IMR-90 (cell line): ENCODE measurements around the gene ARAP1. TPM values are rescaled to one million over a fixed set of nuclear protein-coding genes. Genes with fewer than 3 reads are reported as not detected.

Experiments
- ATAC-seq: fragments of 200-7000 bp; cut with Tn5 transposase; 2 replicates; pipeline ENCODE4 v1.9.1; 2020; ENCODE audit warnings: low read depth, mild to moderate bottlenecking, moderate library complexity
- BruUV-seq: library from RNA; stranded (reverse); fragments of 400-500 nt; replicated peaks from 2 replicates; lab custom pipeline; 2021; lab: Mats Ljungman, UMichigan
- CTCF ChIA-PET: fragments of 300-600 bp; formaldehyde crosslinking; extraction: SDS; loops from one replicate; lab custom pipeline; 2021; ENCODE audit warnings: antibody characterized with exemption; lab: Yijun Ruan, JAX
- POLR2A ChIA-PET: fragments of 300-600 bp; sonication (Branson Sonifier 250); formaldehyde crosslinking; loops from one replicate; lab custom pipeline; 2022; ENCODE audit warnings: antibody characterized with exemption; ENCODE audit not compliant: unreplicated experiment; lab: Charles Lee
- DNase-seq: peaks from one replicate; pipeline ENCODE4 v3.0.0; 2013
- H2AFZ ChIP-seq: replicated peaks from 2 replicates; pipeline ENCODE3; 2013; ENCODE audit warnings: low read length, mild to moderate bottlenecking; ENCODE audit not compliant: poor library complexity
- H2AK5ac ChIP-seq: 2 replicates; pipeline ENCODE4 v1.6.1; 2013; ENCODE audit warnings: low read depth, low read length, inconsistent platforms
- H2AK9ac ChIP-seq: replicated peaks from 2 replicates; pipeline ENCODE3; 2013; ENCODE audit warnings: mild to moderate bottlenecking, low read depth, low read length, moderate library complexity; ENCODE audit not compliant: poor library complexity
- H2BK120ac ChIP-seq: 2 replicates; pipeline ENCODE4 v1.6.1; 2013; ENCODE audit warnings: low read depth, low read length, inconsistent platforms
- H2BK15ac ChIP-seq: 3 replicates; pipeline ENCODE4 v1.6.1; 2013; ENCODE audit warnings: low read depth, low read length, inconsistent platforms
- H2BK20ac ChIP-seq: 2 replicates; pipeline ENCODE4 v1.6.1; 2013; ENCODE audit warnings: low read depth, mild to moderate bottlenecking, inconsistent platforms, low read length, moderate library complexity
- H2BK5ac ChIP-seq: 2 replicates; pipeline ENCODE4 v1.6.1; 2013; ENCODE audit warnings: mild to moderate bottlenecking, low read depth, low read length, inconsistent platforms; ENCODE audit not compliant: poor library complexity, severe bottlenecking
- H3K14ac ChIP-seq: replicated peaks from 2 replicates; pipeline ENCODE4 v1.6.1; 2013; ENCODE audit warnings: low read depth, low read length, inconsistent platforms
- H3K18ac ChIP-seq: 2 replicates; pipeline ENCODE4 v1.6.1; 2013; ENCODE audit warnings: low read depth, low read length, control low read depth
- H3K23ac ChIP-seq: 2 replicates; pipeline ENCODE4 v1.6.1; 2013; ENCODE audit warnings: low read depth, low read length, inconsistent platforms
- H3K27ac ChIP-seq: 2 replicates; pipeline ENCODE4 v1.5.1; 2013; ENCODE audit warnings: mild to moderate bottlenecking, control low read depth, low read length; ENCODE audit not compliant: insufficient read depth
- H3K27me3 ChIP-seq: 2 replicates; pipeline ENCODE4 v1.6.1; 2013; ENCODE audit warnings: low read length; ENCODE audit not compliant: control insufficient read depth, insufficient read depth
- H3K36me3 ChIP-seq: 2 replicates; pipeline ENCODE4 v1.6.1; 2013; ENCODE audit warnings: low read length, mixed read lengths; ENCODE audit not compliant: control insufficient read depth, insufficient read depth
- H3K4ac ChIP-seq: 2 replicates; pipeline ENCODE4 v1.6.1; 2013; ENCODE audit warnings: low read depth, low read length, inconsistent platforms
- H3K4me1 ChIP-seq: 2 replicates; pipeline ENCODE4 v1.6.1; 2013; ENCODE audit warnings: low read length, mixed read lengths; ENCODE audit not compliant: control insufficient read depth, insufficient read depth
- H3K4me2 ChIP-seq: 2 replicates; pipeline ENCODE4 v1.6.1; 2013; ENCODE audit warnings: low read depth, mild to moderate bottlenecking, control low read depth, low read length, moderate library complexity
- H3K4me3 ChIP-seq: 2 replicates; pipeline ENCODE4 v1.5.1; 2013; ENCODE audit warnings: low read depth, mild to moderate bottlenecking, control low read depth, low read length, moderate library complexity; ENCODE audit not compliant: insufficient read depth
- H3K56ac ChIP-seq: 2 replicates; pipeline ENCODE4 v1.6.1; 2013; ENCODE audit warnings: low read length, inconsistent platforms; ENCODE audit not compliant: insufficient read depth; ENCODE audit errors: extremely low read depth
- H3K79me1 ChIP-seq, 2 experiments: 2 replicates each; pipeline ENCODE4 v1.6.1; 2013; ENCODE audit warnings: low read length in 2 of 2, inconsistent platforms in 1 of 2, low read depth in 1 of 2
- H3K9ac ChIP-seq: 2 replicates; pipeline ENCODE4 v1.6.1; 2013; ENCODE audit warnings: low read depth, low read length, control low read depth
- H3K9me1 ChIP-seq: 2 replicates; pipeline ENCODE4 v1.6.1; 2013; ENCODE audit warnings: low read length, inconsistent platforms; ENCODE audit not compliant: insufficient read depth
- H3K9me3 ChIP-seq: 2 replicates; pipeline ENCODE4 v1.6.1; 2013; ENCODE audit warnings: low read length; ENCODE audit not compliant: control insufficient read depth, insufficient read depth
- H4K20me1 ChIP-seq: 2 replicates; pipeline ENCODE4 v1.6.1; 2013; ENCODE audit warnings: low read length, inconsistent platforms; ENCODE audit not compliant: insufficient read depth
- H4K5ac ChIP-seq: 2 replicates; pipeline ENCODE4 v1.6.1; 2013; ENCODE audit warnings: mild to moderate bottlenecking, low read depth, low read length, control low read depth
- H4K8ac ChIP-seq, 2 experiments: 2 replicates each; pipeline ENCODE4 v1.6.1; 2013; ENCODE audit warnings: low read depth in 2 of 2, low read length in 2 of 2, control low read depth in 1 of 2, inconsistent platforms in 1 of 2
- H4K91ac ChIP-seq: 2 replicates; pipeline ENCODE4 v1.6.1; 2013; ENCODE audit warnings: low read depth, low read length, inconsistent platforms; ENCODE audit not compliant: insufficient read depth
- FOS ChIP-seq: fragments of 150-350 bp; IDR thresholded peaks from 2 replicates; pipeline ENCODE4 v1.6.1; 2016; ENCODE audit warnings: low read depth, low read length
- RCOR1 ChIP-seq: IDR thresholded peaks from 2 replicates; pipeline ENCODE4 v1.6.1; 2012; ENCODE audit warnings: mild to moderate bottlenecking, low read length, improper control_type of control experiment; ENCODE audit not compliant: insufficient replicate concordance
- RFX5 ChIP-seq: IDR thresholded peaks from 2 replicates; pipeline ENCODE4 v1.8.0; 2012; ENCODE audit warnings: low read depth, mild to moderate bottlenecking, low read length, moderate library complexity
- WGBS, 2 experiments: methylation state at CpG; one replicate each; pipeline versions ENCODE4 v1.1.5 to v1.1.7; 2013; ENCODE audit warnings: missing lambda C conversion rate in 2 of 2; ENCODE audit not compliant: insufficient read length in 1 of 2; ENCODE audit errors: extremely low coverage in 2 of 2; 5-methylcytosine and 5-hydroxymethylcytosine counted together
- dilution Hi-C: fragments of 300-500 bp; cut with HindIII; formaldehyde crosslinking; loops from one replicate; pipeline ENCODE4 v1.14.3; 2018; ENCODE audit warnings: low sequenced_read_pairs; ENCODE audit not compliant: unreplicated experiment
- in situ Hi-C: fragments of 300-500 bp; cut with MboI; formaldehyde crosslinking; loops from 3 replicates; pipeline ENCODE4 v1.14.3; 2019; ENCODE audit warnings: low sequenced_read_pairs, inconsistent platforms, mixed read lengths
- intact Hi-C: fragments of 100-400 bp; cut with micrococcal nuclease; formaldehyde crosslinking; loops from 2 replicates; pipeline ENCODE4 v1.10.0; 2022
- polyA plus RNA-seq, 3 experiments: library from polyadenylated mRNA; depleted of rRNA; stranded (reverse); fragments of >200 nt; gene quantifications; 2 replicates each; pipeline ENCODE4 v1.2.3, GENCODE V29; 2012; ENCODE audit warnings: low replicate concordance in 1 of 3
- total RNA-seq: library from RNA; depleted of rRNA; stranded (reverse); fragments of >200 nt; gene quantifications from 2 replicates; pipeline ENCODE4 v1.2.3, GENCODE V29; 2012
- TF ChIP-seq, protein P1 (sequence below): conservative IDR thresholded peaks from 2 replicates; pipeline ENCODE4 v1.5.1; 2012; ENCODE audit warnings: mild to moderate bottlenecking, low read depth, low read length, improper control_type of control experiment

Gene ARAP1
- total and polyA plus RNA-seq, 2 of the 4 experiments (the other 2 are of a cell fraction): 37.6 to 63.1 TPM

DNA sequence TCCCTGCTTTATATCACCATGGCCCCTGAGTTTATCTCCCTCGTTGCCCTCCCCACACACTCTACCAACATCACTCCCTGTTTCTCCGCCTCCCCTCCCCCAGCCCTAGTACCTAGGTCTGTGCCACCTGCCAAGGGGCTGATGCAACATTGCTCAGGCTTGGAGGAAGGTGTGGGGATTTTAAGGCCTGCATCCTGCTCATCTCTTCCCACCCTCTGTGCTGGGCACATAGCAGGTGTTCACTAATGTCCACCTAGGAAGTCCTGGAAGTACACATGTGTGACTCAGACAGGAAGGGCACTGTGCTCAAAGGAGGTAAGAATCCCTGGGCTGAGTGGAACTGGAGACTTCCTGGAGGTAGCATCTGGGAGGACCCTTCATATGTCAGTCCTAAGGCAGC lies 115.0 kb downstream of the ARAP1 start:
- Histone ChIP-seq H3K4me1 (0 out of 2 replicates have a peak, but pooled peaks cover 2% of the 10 kb centered on the region), H4K5ac (no peak overlapping the region), H4K8ac (no peak overlapping the region), H3K56ac (no peak overlapping the region), H3K23ac (no peak overlapping the region), H4K20me1 (no peaks in the 10 kb centered on the region), H3K9me1 (no peaks in the 10 kb centered on the region), H3K79me1 (no peaks in the 10 kb centered on the region), H3K36me3 (no peaks in the 10 kb centered on the region), H2AK5ac (no peak overlapping the region), H2BK20ac (no peak overlapping the region), H3K4me3 (no peak overlapping the region), H2BK15ac (no peak overlapping the region), H3K9me3 (peaks cover 5% of the 10 kb centered on the region; the same call in 1 of the 2 replicates), H2AK9ac (no peak overlapping the region), H2BK120ac (no peak overlapping the region), H3K27me3 (peaks cover 94% of the 10 kb centered on the region), H2BK5ac (no peak overlapping the region), H3K18ac (no peak overlapping the region), H3K4ac (no peak overlapping the region), H3K14ac (no peak overlapping the region), H3K9ac (no peak overlapping the region), H2AFZ (no peak overlapping the region), H4K91ac (no peak overlapping the region), H3K27ac (no peak overlapping the region), H3K4me2 (no peak overlapping the region)
- intact Hi-C loops: no loop called here
- DNase-seq (no peak), ATAC-seq (no peak)
- ChIA-PET CTCF (interaction anchor here (0.6 kb wide), 1 partner anchor 10 kb away, joined by 3 read pairs; no protein-coding TSS in a partner anchor), POLR2A (no interaction called here)
- TF ChIP-seq, protein P1, sequence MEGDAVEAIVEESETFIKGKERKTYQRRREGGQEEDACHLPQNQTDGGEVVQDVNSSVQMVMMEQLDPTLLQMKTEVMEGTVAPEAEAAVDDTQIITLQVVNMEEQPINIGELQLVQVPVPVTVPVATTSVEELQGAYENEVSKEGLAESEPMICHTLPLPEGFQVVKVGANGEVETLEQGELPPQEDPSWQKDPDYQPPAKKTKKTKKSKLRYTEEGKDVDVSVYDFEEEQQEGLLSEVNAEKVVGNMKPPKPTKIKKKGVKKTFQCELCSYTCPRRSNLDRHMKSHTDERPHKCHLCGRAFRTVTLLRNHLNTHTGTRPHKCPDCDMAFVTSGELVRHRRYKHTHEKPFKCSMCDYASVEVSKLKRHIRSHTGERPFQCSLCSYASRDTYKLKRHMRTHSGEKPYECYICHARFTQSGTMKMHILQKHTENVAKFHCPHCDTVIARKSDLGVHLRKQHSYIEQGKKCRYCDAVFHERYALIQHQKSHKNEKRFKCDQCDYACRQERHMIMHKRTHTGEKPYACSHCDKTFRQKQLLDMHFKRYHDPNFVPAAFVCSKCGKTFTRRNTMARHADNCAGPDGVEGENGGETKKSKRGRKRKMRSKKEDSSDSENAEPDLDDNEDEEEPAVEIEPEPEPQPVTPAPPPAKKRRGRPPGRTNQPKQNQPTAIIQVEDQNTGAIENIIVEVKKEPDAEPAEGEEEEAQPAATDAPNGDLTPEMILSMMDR: no peak
- TF ChIP-seq FOS (no peak), RFX5 (no peak), RCOR1 (no peak)
- 0% methylated on average over 1 of the region's 2 CpGs; no CpG with 5 or more reads in 1 of the 2 experiments for WGBS, 2 experiments
- BruUV-seq: no TSS peak
- dilution Hi-C loops: no loop called here
- in situ Hi-C loops: no loop called here
